NCI-H1092 treated with DMSO at 0.1 percent for 48 hours (cell line): Measurements from ENCODE around the gene C1orf122.
A peak's percentile ranks its signal among the peaks of the same experiment; 100 is the strongest.
"Not testable (repeated sequence)": the region's sequence is repeated elsewhere in the genome, so short reads cannot be mapped to it uniquely, and the experiment has no call there.

Experiments used
- DNase-seq: peaks from one replicate; lab custom pipeline; 2025; lab: John Stamatoyannopoulos, UW

Gene C1orf122

GRCh38 chr1:37807555-37808368 lies at the start of gene C1orf122, which contains the start of gene YRDC:
TSS of gene C1orf122 (plus strand) at chr1:37807790. CDS start at chr1:37808405, 615 bp downstream.
TSS of gene YRDC (minus strand) at chr1:37808208. CDS start at chr1:37808180, 28 bp downstream.
- DNase-seq = peak; percentile 93

GRCh38 chr1:37759451-37759850 lies 48.1 kb upstream of the C1orf122 start:
- DNase-seq = no peak

DNA sequence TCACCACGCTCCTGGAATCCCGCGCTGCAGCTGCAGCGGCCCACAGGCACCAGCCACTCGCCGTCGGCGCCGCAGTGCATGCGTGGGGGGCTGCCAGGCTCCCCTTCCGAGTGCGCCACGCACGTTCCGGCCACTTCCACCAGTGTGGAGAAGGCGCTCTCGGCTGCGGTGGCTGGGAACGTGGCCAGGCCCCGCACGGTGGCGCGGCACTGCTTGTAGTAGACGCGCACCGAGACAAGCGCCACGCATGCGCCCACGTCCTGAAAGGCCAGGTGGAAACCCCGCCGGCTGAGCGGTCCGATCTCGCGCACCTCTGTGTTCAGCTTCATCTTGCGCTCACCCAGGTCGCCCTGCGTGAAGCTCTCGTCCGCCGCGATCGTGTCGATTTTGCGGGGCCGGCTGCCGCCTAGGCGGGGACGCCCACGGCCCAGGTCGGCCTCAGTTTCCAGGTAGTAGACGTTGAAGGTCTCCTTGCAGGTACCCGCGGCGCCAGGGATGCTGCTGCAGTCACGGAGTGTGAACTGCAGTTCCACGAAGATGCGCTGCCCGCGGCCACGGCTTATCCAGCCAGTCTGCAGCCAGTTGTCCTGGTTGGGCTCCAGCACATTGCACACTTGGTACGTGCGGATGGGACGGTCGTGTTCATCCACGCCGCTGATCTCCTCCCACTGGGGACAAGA lies 46.0 kb upstream of the C1orf122 start:
- no peak for DNase-seq

DNA sequence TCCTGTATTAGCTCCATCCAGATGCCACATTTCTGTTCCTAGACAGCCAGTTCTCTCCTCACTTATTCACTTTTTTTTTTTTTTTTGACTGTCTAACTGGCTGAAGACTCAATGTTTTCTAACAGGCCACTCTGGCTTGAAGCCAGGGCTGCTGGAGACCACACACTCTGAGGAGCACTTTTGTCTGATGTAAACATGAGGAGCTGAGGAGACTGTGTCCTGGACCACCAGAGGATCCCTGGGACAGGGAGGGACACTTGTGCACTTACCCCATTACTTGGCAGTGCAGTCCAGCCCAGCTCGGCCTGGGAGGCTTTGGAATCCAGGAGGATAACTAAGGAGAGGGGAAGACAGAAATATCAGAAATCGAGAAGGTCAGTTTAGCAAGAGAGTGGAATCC lies 45.1 kb upstream of the C1orf122 start:
- DNase-seq = no peak

DNA sequence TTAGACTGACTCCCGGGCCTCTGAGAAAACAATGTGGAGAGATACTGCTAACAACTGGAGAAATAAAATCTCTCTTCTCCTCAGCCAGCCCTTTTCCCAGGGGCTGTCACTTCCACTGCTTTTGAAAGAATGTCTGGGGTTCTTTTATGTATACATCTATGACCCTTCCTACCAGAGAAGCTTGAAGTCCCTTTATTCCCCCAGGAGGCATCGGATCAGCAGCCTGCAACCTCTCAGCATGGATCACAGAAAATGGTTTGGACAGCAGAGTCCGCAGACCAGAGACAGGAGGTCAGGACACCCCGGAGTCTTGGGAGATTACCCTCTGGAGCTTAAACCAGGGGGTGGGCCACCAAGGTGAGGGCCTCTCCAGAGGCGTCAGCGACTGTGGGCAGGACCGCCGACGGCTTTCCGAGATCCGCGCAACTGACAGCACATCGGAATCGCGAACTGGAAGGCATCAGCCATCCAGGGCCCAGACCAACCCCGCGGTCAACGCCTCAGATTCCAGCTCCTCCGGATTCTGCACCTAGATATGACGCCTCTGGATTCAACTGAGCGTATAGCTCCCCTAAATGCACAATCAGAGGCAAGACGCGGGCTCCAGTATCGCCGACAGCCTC lies 43.7 kb upstream of the C1orf122 start:
- DNase-seq = no peak

DNA sequence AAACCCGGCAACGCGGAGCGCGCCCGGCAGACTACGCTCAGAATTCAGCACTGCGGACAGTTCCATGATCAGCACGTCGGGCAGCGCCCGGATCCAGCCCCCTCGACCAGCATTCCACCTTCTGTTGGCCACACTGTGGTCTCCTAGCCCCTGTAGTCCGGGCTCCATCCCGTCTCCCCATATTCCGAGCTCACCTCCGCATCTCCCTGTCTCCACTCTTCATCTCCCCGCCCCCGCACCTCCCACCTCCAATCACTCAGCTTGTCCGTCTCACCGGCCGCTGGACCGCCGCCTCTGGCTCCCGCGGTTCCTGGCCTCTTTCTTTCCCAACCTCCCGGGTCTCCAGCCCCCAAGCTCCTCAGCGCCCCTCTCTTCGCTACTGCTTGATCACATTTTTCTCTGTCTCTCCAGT lies 43.2 kb upstream of the C1orf122 start:
- DNase-seq = peak; percentile 37

DNA sequence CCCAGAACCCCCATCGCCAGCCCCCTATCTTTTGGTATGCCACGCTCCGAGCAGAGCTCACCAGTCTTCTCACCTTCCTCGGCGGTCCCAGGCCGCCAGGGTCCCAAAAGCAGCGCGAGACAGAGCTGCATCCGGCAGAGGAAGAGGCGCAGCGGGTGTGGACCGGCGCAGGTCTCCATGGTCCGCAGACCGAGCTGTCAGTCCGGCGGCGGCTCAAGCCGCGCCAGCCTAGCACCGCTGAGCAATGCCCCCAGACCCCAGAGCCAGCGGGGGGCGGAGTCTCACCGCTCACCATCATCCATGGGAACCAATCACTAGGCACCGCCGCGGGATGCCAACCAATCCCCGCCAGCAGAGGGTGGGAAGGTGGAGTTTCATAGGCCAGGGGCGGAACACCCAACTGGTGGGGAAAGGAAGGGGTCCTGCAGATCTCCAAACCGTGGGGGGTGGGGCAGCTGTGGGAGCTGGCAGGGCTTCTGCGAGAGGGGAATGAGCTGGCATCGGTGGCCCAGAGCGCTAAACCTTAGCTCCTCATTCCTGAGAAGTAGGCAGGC lies 42.6 kb upstream of the C1orf122 start, which contains the start of gene EPHA10:
Gene EPHA10 (minus strand): TSS at position 233 of the 554 bp plus-strand sequence. CDS start 54 bp downstream, at position 179.
- peak; percentile 88 for DNase-seq

DNA sequence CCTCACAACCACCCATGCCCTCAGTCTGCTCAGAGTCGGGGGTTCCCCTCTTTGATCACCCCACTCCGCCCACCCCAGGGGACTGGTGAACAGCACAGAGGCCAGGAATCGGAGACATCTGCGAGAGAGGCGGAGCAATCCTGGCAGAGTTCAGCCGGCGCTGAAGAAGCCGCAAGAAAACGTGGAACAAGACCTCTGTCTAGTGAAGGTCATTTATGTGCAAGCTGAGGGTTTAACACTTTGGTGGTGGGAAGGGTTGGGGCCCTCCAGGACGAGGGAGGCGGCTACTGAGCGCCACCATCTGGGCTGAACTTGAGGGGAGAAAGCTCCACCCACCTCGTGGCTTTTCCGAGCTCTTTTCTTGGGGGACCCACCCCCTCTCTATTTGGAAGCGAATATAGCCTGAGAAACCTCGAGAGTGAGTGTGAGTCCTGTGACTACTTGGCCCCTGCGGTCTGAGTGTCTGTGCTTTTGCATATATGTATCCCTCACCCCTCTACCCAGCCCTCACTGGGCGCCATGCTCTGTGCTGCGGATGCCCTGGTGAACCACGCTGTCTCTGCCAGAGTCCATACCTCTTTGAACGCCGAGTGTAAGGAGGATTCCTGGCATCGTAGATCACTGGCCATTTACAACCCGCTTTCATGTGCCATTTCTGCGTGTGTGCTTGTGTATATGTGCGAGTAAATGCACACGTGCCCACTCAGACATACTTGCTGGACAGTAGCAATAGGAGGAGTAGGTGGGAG lies 41.5 kb upstream of the C1orf122 start:
- DNase-seq = peak; percentile 20

DNA sequence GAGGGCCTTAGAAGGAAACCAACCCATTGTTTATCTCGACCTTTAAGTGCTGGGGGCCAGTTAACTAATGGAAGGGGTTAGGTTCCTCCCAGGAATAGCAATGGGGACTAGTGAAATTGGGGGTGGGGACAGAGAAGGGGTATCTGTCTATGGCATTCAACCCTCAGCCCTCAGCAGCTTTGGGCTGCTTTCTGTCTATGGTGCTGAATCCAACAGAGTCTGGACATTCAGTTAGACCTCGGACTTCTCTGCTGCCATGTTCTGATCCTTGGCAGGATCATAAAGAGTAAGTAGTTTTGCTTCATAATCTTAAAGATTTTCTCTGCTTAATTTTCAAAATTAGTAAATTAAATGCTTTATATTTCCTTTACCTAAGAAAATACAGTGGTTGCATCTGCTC lies 40.1 kb upstream of the C1orf122 start:
- DNase-seq = no peak

- not testable (repeated sequence) for DNase-seq
These were observed 36.1 kb upstream of the C1orf122 start for GRCh38 chr1:37771440-37771839.

DNA sequence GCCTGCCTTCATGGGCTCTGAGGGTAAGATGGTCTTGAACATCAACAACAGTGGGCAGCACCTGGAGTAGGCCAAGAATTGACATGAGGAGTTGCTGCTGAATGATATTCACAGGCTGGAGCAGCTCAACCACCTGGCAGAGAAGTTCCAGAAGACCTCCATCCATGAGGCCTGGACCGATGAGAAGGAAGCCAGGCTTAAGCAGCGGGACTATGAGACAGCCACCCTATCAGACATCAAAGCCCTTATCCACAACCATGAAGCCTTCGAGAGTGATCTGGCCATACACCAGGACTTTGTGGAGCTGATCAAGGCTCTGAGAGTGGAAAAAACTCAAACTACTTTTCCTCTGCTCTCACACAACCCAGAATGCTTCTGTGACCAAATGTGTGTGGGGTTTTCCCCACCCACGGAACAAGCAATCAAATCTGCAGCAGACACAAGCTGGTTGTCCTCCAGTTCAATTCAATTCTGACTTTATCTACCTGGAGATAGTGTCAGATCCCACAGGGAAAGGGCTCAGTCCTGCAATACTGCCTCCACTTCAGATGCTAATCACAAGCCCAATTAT lies 30.6 kb upstream of the C1orf122 start:
- DNase-seq = no peak

DNA sequence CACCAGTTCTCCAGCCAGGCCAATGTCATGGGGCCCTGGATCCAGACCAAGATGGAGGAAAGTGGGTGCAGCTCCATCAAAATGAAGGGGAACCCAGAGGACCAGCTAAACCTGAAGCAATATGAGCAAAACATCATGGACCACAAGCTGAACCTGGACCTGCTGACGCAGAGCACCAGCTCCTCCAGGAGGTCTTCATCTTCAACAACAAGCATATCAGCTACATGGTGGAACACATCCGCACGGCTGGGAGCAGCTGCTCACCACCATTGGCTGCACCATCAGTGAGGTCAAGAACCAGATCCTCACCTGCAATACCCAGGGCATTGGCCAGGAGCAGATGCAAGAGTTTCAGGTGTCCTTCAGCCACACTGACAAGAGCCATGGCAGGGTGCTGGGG lies 28.9 kb upstream of the C1orf122 start:
- no peak for DNase-seq

DNA sequence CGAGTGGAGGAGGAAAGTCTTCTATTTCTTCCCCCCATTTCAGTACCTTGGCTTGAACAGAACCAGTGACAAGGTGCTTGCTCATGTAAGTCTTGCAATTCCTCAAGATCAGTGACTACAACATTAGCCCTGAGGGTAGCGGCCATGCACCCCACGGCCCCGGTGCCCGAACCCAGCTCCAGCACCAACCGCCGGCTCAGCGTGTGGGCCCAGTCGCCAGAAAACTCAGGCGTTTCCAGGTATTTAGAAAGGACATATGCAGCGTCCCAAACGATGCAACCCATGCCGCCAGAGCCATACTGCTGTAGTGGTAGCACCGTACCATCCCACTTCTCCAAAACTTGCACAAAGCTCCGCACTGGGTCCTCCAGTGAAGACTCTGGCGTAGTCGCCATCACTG lies 25.1 kb upstream of the C1orf122 start:
- DNase-seq = no peak

DNA sequence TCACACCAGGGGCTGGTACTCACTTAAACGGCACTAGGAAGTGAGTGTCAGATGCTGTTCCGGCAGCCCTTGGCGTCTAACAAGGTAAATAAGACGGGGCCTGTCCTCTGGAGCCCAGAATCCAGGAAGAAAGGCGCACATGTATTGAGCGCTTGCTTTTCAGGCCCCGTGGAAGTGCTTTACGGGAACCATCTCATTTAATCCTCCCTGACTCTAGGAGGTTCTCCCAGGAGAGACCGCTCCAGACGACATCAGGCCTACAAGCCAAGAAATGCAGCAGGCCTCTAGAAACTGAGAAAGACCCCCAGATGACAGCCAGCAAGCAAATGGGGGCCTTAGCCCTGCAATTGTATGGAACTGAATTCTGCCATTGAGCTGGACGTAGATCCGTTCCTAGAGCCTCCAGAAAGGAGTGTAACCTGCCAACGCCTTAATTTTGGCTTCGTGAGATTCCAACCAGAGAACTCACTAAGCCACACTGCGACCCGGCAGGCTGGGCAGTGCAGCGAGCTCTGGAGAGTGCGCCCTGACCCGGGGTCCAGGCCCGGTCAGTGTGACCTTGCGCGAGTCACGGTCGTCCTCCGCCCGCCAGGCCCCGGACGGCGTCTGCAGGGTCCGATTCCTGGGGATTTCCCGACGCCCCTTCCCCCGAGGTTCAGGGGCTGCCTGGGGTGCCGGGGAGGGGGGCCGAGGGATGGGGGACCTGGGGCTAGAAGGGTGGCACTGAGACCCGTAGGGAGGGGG lies 14.5 kb upstream of the C1orf122 start:
- no peak for DNase-seq

- DNase-seq = peak; percentile 70
These were observed 13.7 kb upstream of the C1orf122 start, which contains the start of gene MANEAL for GRCh38 chr1:37793773-37794371. TSS of gene MANEAL (plus strand) at chr1:37793847. CDS start at chr1:37794183, 336 bp downstream.

- DNase-seq = peak; percentile 39
These were observed 12.9 kb upstream of the C1orf122 start for GRCh38 chr1:37794372-37795339.

DNA sequence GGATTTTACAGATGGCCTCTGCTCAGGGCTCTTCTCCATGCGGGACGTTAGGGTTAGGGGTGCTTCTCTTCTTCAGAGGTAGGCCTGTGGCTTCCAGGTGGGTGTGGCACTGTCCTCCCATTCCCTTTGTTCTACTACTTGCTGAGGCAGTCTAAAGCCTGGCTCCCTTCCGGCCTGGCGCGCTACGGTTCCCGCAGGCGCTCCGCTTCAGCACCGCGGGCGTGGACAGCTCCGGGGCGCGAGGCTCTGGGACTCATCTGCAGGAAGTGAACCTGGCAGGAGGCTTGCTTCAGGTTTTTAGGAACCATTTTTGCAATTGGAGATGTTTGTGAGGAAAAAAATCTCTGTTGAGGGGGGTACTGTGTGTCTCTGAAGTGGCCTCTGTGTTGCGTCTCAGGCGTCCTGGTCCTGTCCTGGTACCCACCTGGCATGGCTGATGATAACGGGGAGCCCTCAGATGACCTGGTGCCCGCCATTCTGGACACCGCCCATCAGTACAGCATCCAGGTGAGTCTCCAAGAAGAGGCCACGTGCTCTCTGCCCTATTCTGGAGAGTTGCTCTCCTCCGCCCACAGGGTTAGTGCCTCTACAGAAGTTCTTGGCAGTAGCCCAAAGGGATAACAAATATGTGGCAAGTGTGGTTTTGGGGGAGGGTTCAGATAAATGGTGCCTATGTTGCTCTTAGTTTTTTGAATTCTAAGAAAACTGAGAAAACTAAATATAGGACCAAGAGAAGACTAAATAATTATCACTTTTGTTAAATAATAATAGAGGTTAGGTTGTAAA lies 12.1 kb upstream of the C1orf122 start:
- DNase-seq = no peak

GRCh38 chr1:37797750-37798345 lies 9.7 kb upstream of the C1orf122 start:
- DNase-seq = no peak
